T-cell (primary cell): ENCODE measurements around the gene SNRPA. TPM values are rescaled to one million over a fixed set of nuclear protein-coding genes. Genes with fewer than 3 reads are reported as not detected.

Source experiments
- ATAC-seq, 4 experiments: fragments of 200-7000 bp in 3 of 4; fragments of 150-1000 bp in 1 of 4; cut with Tn5 transposase; replicated peaks in 1 of 4; 1 replicate in 3 of 4; 2 replicates in 1 of 4; pipeline ENCODE4 v1.10.0; 2021; ENCODE audit warnings: moderate library complexity in 3 of 4, mild to moderate bottlenecking in 2 of 4, moderate number of reproducible peaks in 1 of 4
- CTCF ChIA-PET, 2 donors: fragments of 300-600 bp; sonication (Branson Sonifier 250); formaldehyde crosslinking; loops; one replicate each; lab custom pipeline; 2022; ENCODE audit warnings: antibody characterized with exemption in 2 of 2; lab: Charles Lee
- POLR2A ChIA-PET, 2 donors: fragments of 300-600 bp; sonication (Branson Sonifier 250); formaldehyde crosslinking; loops; one replicate each; lab custom pipeline; 2022; ENCODE audit warnings: antibody characterized with exemption in 2 of 2; lab: Charles Lee
- DNase-seq, 35 experiments: peaks; one replicate each; pipeline versions ENCODE4 v3.0.0 to v3.0.0-alpha.2; 2013 to 2023
- H3K27ac ChIP-seq: one replicate; pipeline ENCODE4 v1.5.1; 2013; ENCODE audit warnings: low read length
- H3K27me3 ChIP-seq, 2 experiments: replicated peaks in 1 of 2; 1 replicate in 1 of 2; 2 replicates in 1 of 2; pipeline versions ENCODE4 v1.6.1 to v1.7.0; 2013; ENCODE audit warnings: low read length in 1 of 2, mixed read lengths in 1 of 2; ENCODE audit not compliant: control insufficient read depth in 2 of 2, insufficient read depth in 2 of 2; ENCODE audit errors: extremely low read depth in 1 of 2
- H3K36me3 ChIP-seq, 2 donors: 1 replicate in 1 of 2; 2 replicates in 1 of 2; pipeline versions ENCODE4 v1.6.1 to v1.7.0; 2013; ENCODE audit warnings: low read length in 1 of 2; ENCODE audit not compliant: control insufficient read depth in 2 of 2, insufficient read depth in 1 of 2; ENCODE audit errors: extremely low read depth in 1 of 2
- H3K4me1 ChIP-seq, 2 experiments: 1 replicate in 1 of 2; 2 replicates in 1 of 2; pipeline versions ENCODE4 v1.6.1 to v1.7.0; 2013; ENCODE audit warnings: low read length in 2 of 2, mixed read lengths in 1 of 2; ENCODE audit not compliant: insufficient read depth in 2 of 2, control insufficient read depth in 1 of 2; ENCODE audit errors: extremely low read depth in 1 of 2
- H3K4me3 ChIP-seq, 2 donors: 1 replicate in 1 of 2; 2 replicates in 1 of 2; pipeline versions ENCODE4 v1.5.1 to v1.7.0; 2013; ENCODE audit warnings: mild to moderate bottlenecking in 2 of 2, low read length in 1 of 2, moderate library complexity in 1 of 2; ENCODE audit not compliant: control insufficient read depth in 1 of 2; ENCODE audit errors: extremely low read depth in 1 of 2
- H3K9me3 ChIP-seq: 2 replicates; pipeline ENCODE4 v1.7.0; 2013
- H3K27ac Mint-ChIP-seq, 2 donors: one replicate each; pipeline ENCODE4 v1.8.0; 2020 to 2021; ENCODE audit warnings: mild to moderate bottlenecking in 2 of 2, mixed read lengths in 2 of 2
- H3K27me3 Mint-ChIP-seq, 2 donors: one replicate each; pipeline ENCODE4 v1.8.0; 2021 to 2022; ENCODE audit warnings: mixed read lengths in 2 of 2
- H3K36me3 Mint-ChIP-seq: one replicate; pipeline ENCODE4 v1.8.0; 2021; ENCODE audit warnings: mixed read lengths
- H3K4me1 Mint-ChIP-seq, 3 donors: one replicate each; pipeline ENCODE4 v1.8.0; 2020 to 2022; ENCODE audit warnings: mixed read lengths in 3 of 3, mild to moderate bottlenecking in 1 of 3
- H3K4me3 Mint-ChIP-seq, 3 donors: one replicate each; pipeline ENCODE4 v1.8.0; 2020 to 2022; ENCODE audit warnings: mild to moderate bottlenecking in 3 of 3, mixed read lengths in 3 of 3, moderate library complexity in 3 of 3
- H3K9me3 Mint-ChIP-seq, 3 donors: one replicate each; pipeline ENCODE4 v1.8.0; 2020 to 2022; ENCODE audit warnings: mixed read lengths in 3 of 3
- WGBS: methylation state at CpG from one replicate; pipeline ENCODE4 v1.1.5; 2013; ENCODE audit warnings: missing lambda C conversion rate; ENCODE audit not compliant: insufficient coverage; 5-methylcytosine and 5-hydroxymethylcytosine counted together
- total RNA-seq, 35 experiments: library from RNA in 6 of 35; stranded (reverse) in 6 of 35; fragments of 120-200 nt in 1 of 35; gene quantifications; one replicate each; pipeline versions ENCODE4 v1.2.1 to v1.2.4 and lab custom pipeline; 2013 to 2026

SNRPA gene
- total RNA-seq, 5 donors from 2014 or later (not counting 1 experiment from before 2014, with no cell fraction given): 65.2 to 101 (median 79.1) TPM

GRCh38 chr19:40752257-40752781 lies 1.3 kb downstream of the SNRPA start:
- peak overlapping the region; percentile 91 to 92 for H3K4me3 ChIP-seq
- peaks cover 17 to 73% of the 10 kb centered on the region in 2 experiments for H3K4me1 ChIP-seq
- peaks cover 5 to 17% of the 10 kb centered on the region in 2 donors for H3K36me3 ChIP-seq
- H3K27me3 Mint-ChIP-seq: no peaks in the 10 kb centered on the region
- no peaks in the 10 kb centered on the region for H3K27me3 ChIP-seq
- CTCF ChIA-PET: interaction anchor here (0.6 to 1.0 kb wide), 3 partner anchors 25 to 606 kb away, joined by 3 to 5 read pairs (median 5); no protein-coding TSS in a partner anchor
- POLR2A ChIA-PET: interaction anchor here (0.6 to 1.5 kb wide), 5 partner anchors 25 to 896 kb away, joined by 4 to 17 read pairs (median 5); partner anchors contain the start of genes COQ8B (in 1 of the 2), ITPKC (in 1 of the 2) and RAB4B (in 1 of the 2)
- peak overlapping the region; percentile 98 to 99 for H3K27ac Mint-ChIP-seq
- H3K9me3 ChIP-seq: no peaks in the 10 kb centered on the region
- WGBS: 27% methylated on average over 8 of the region's 12 CpGs
- H3K9me3 Mint-ChIP-seq: no peaks in the 10 kb centered on the region
- no peak for DNase-seq
- ATAC-seq: no peak
- H3K4me3 Mint-ChIP-seq: peak overlapping the region; percentile 91 to 100 (median 97)
- H3K36me3 Mint-ChIP-seq: peaks cover 26% of the 10 kb centered on the region
- H3K4me1 Mint-ChIP-seq: peaks cover 55 to 63% (median 63%) of the 10 kb centered on the region in 3 donors
- peak overlapping the region; percentile 81 for H3K27ac ChIP-seq

DNA sequence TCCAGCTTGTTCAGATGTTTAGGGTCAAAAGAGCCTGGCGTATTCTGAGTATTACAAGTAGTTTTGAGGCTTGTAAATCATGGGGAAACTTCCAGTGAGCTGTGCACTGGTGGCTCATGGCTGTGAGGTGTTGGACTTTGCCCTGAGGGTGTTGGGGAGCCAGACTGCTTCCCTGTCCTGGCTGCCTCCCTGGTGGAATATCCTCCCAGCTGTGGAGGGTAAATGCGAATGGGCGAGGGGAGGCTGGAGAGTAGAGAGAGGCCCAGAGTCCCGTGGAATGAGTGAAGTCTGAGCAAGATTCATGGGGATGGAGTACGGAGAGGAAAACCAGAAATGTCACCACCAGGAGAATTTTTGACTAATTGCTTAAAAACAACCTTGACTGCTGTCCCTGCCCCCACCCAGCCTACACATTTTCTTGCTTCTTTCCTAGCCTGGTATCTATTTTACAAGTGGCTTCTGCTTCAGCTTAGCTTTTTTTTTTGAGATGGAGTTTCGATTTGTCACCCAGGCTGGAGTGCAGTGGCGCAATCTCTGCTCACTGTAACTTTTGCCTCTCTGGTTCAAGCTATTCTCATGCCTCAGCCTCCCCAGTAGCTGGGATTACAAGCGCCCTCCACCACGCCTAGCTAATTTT lies 3.7 kb downstream of the SNRPA start:
- WGBS: 10% methylated on average over 2 of the region's 9 CpGs
- H3K27me3 Mint-ChIP-seq: no peaks in the 10 kb centered on the region
- H3K36me3 Mint-ChIP-seq: peaks cover 37% of the 10 kb centered on the region
- ATAC-seq (no peak), DNase-seq (peak in 2 of 35 experiments; percentile 8 to 46)
- Histone ChIP-seq H3K4me3 (peak overlapping the region; percentile 25), H3K27ac (peak overlapping the region; percentile 46), H3K9me3 (no peaks in the 10 kb centered on the region), H3K4me1 (peaks cover 17 to 74% of the 10 kb centered on the region in 2 experiments), H3K27me3 (no peaks in the 10 kb centered on the region), H3K36me3 (peaks cover 18 to 37% of the 10 kb centered on the region in 2 donors)
- POLR2A ChIA-PET: interaction anchor here (0.6 to 1.3 kb wide), 7 partner anchors 23 to 591 kb away, joined by 3 to 15 read pairs (median 6); partner anchors contain the start of gene RAB4B (in 1 of the 2)
- H3K27ac Mint-ChIP-seq: peak overlapping the region; percentile 64 to 88
- peaks cover 52 to 63% (median 63%) of the 10 kb centered on the region in 3 donors for H3K4me1 Mint-ChIP-seq
- H3K9me3 Mint-ChIP-seq: no peaks in the 10 kb centered on the region
- peak overlapping the region; percentile 65 to 91 (median 79) for H3K4me3 Mint-ChIP-seq
- CTCF ChIA-PET: interaction anchor here (0.6 to 1.3 kb wide), 9 partner anchors 17 to 695 kb away, joined by 3 to 8 read pairs (median 5); partner anchors contain the start of genes EGLN2 (in 1 of the 2) and RAB4B (in 1 of the 2)

DNA sequence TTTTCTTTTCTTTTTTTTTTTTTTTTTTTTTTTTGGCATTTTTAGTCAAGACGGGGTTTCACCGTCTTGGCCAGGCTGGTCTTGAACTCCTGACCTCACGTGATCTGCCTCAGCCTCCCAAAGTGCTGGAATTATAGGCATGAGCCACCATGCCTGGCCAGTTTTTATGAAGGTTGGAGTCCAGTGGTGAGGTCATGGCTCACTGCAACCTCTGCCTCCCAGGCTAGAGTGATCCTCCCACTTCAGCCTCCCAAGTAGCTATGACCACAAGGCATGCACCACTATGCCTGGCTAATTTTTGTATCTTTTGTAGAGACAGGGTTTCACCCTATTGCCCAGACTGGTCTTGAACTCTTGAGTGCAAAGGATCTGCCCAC lies 4.2 kb downstream of the SNRPA start:
- peaks cover 18 to 42% of the 10 kb centered on the region in 2 donors for H3K36me3 ChIP-seq
- H3K27me3 Mint-ChIP-seq: no peaks in the 10 kb centered on the region

GRCh38 chr19:40755791-40756190 lies 4.8 kb downstream of the SNRPA start:
- no peak overlapping the region for H3K27ac ChIP-seq
- Mint-ChIP-seq H3K9me3 (no peaks in the 10 kb centered on the region), H3K4me3 (peak overlapping the region in 2 of 3 donors; percentile 39 to 91), H3K27ac (peak overlapping the region; percentile 75 to 76), H3K36me3 (peaks cover 45% of the 10 kb centered on the region), H3K27me3 (no peaks in the 10 kb centered on the region), H3K4me1 (peaks cover 46 to 64% (median 58%) of the 10 kb centered on the region in 3 donors)
- ChIA-PET POLR2A (interaction anchor here in 1 of 2 donors (0.7 kb wide), 1 partner anchor 583 kb away, joined by 5 read pairs; no protein-coding TSS in a partner anchor), CTCF (interaction anchor here (0.6 to 3.0 kb wide), 3 partner anchors 22 to 696 kb away, joined by 3 to 9 read pairs (median 7); partner anchors contain the start of gene RAB4B (in 1 of the 2))
- peaks cover 18 to 47% of the 10 kb centered on the region in 2 donors for H3K36me3 ChIP-seq
- 95% methylated on average over 3 of the region's 8 CpGs for WGBS
- DNase-seq: no peak
- no peak overlapping the region for H3K4me3 ChIP-seq
- H3K4me1 ChIP-seq: peaks cover 17 to 68% of the 10 kb centered on the region in 2 experiments
- no peaks in the 10 kb centered on the region for H3K9me3 ChIP-seq
- no peaks in the 10 kb centered on the region for H3K27me3 ChIP-seq
- no peak for ATAC-seq

More for the DNA sequence above, 4.2 kb downstream of the SNRPA start:
- Mint-ChIP-seq H3K36me3 (peaks cover 42% of the 10 kb centered on the region), H3K9me3 (no peaks in the 10 kb centered on the region), H3K27ac (no peak overlapping the region), H3K4me1 (peaks cover 47 to 63% (median 58%) of the 10 kb centered on the region in 3 donors), H3K4me3 (peak overlapping the region; percentile 39 to 91 (median 65))
- no peaks in the 10 kb centered on the region for H3K9me3 ChIP-seq
- POLR2A ChIA-PET: interaction anchor here (0.6 to 1.3 kb wide), 4 partner anchors 22 to 419 kb away, joined by 3 to 6 read pairs (median 6); partner anchors contain the start of gene RAB4B (in 1 of the 2)
- peaks cover 17 to 69% of the 10 kb centered on the region in 2 experiments for H3K4me1 ChIP-seq
- CTCF ChIA-PET: interaction anchor here (0.6 to 1.3 kb wide), 8 partner anchors 22 to 696 kb away, joined by 3 to 8 read pairs (median 4); partner anchors contain the start of genes EGLN2 (in 1 of the 2) and RAB4B (in 1 of the 2)
- WGBS: 67% methylated on average over 2 of the region's 3 CpGs
- DNase-seq (no peak), ATAC-seq (no peak)
- peak overlapping the region in 1 of 2 donors; percentile 25 for H3K4me3 ChIP-seq
- no peaks in the 10 kb centered on the region for H3K27me3 ChIP-seq
- peak overlapping the region; percentile 46 for H3K27ac ChIP-seq

DNA sequence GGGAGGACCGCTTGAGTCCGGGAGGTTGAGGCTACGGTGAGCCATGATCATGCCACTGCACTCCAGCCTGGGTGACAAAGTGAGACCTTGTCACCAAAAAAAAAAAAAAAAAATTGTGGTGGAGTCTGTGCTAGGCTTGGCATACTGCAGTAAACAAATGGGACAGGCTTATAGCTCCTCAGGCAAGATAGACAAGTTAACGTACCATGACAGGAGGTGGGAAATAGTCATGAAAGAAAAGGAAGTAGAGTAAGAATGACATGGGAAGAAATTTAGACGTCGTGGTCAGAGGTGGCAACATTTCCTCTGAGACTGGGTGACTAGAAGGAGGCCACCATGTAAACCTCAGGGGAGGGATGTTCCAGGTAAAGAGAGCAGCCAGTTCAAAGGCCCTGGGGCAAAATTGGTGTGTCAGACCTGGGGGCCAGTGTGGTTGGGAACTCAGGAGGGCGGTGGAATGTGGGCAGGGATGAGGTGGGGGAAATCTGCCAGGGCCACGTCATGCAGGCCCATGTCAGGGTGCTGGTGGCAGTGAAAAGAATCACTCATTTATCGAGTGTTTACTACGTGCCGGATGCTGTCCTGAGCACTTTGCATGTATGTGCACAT lies 5.6 kb downstream of the SNRPA start:
- POLR2A ChIA-PET: interaction anchor here in 1 of 2 donors (0.7 kb wide), 1 partner anchor 582 kb away, joined by 5 read pairs; no protein-coding TSS in a partner anchor
- peak overlapping the region; percentile 49 to 50 for H3K27ac Mint-ChIP-seq
- no peaks in the 10 kb centered on the region for H3K9me3 Mint-ChIP-seq
- Histone ChIP-seq H3K27ac (peak overlapping the region; percentile 6), H3K4me1 (peaks cover 17 to 65% of the 10 kb centered on the region in 2 experiments), H3K36me3 (peaks cover 21 to 55% of the 10 kb centered on the region in 2 donors), H3K4me3 (no peak overlapping the region), H3K27me3 (no peaks in the 10 kb centered on the region), H3K9me3 (no peaks in the 10 kb centered on the region)
- CTCF ChIA-PET: interaction anchor here in 1 of 2 donors (3.0 kb wide), 1 partner anchor 21 kb away, joined by 9 read pairs; the partner anchor contains the start of gene RAB4B
- peak in 1 of 4 experiments; percentile 58 for ATAC-seq
- peak in 3 of 35 experiments; percentile 12 to 55 (median 21) for DNase-seq
- peak overlapping the region in 2 of 3 donors; percentile 39 to 91 for H3K4me3 Mint-ChIP-seq
- no peaks in the 10 kb centered on the region for H3K27me3 Mint-ChIP-seq
- H3K4me1 Mint-ChIP-seq: peaks cover 48 to 61% (median 54%) of the 10 kb centered on the region in 3 donors
- WGBS: 59% methylated on average over 9 of the region's 11 CpGs
- peaks cover 50% of the 10 kb centered on the region for H3K36me3 Mint-ChIP-seq
